Hippocampal formation (tissue), 2 donors: ENCODE measurements around the gene DBN1.
"Not testable (repeated sequence)": the region's sequence is repeated elsewhere in the genome, so short reads cannot be mapped to it uniquely, and the experiment has no call there.

Experiments used
- DNase-seq, 2 donors: peaks; one replicate each; lab custom pipeline; 2025; lab: John Stamatoyannopoulos, UW

Gene DBN1

DNA sequence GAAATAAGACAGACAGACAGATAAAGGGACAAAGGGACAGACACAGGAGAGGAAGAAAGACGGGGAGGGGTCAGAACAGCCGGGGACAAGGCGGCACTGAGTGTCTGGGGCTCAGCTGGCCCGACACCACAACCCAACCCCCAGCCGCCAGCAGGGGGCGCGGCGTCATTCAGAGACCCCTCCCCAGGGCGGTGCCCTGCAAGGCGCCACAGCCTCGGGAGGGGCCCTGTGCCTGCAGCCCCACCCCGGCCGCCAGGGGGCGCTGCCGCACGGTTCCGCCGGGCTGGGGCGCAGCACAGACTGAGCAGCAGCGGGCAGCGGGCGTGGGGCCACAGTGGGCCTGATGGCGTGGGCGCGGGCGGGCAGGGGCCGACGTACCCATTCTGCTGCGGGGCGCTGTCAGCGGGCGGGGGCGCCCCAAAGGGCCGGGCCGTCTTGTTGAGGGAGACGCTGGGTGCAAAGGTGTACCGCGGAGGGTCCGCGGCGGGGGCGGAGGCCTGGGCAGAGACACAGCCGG is 18.1 kb upstream of the DBN1 start:
- DNase-seq: no peak

DNA sequence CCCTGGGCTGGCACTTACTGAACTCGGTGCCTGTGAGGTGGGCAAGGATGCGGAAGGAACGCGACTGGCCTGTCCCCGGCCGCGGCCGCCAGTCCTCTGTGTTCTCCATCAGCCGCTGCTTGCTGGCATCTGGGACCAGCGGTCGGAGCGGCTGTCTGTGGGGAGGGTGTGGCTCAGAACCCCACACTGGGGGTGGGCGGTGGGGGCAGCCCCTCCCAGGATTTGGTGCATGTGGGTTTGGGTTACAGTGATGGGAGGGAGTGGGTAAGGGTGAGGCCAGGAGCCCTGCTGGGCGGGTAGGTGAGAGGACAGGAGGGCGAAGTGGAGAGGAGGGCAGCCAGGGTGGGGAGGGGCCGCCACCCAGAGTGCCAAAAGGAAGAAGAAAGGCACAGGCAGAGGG is 17.6 kb upstream of the DBN1 start:
- DNase-seq: no peak

DNA sequence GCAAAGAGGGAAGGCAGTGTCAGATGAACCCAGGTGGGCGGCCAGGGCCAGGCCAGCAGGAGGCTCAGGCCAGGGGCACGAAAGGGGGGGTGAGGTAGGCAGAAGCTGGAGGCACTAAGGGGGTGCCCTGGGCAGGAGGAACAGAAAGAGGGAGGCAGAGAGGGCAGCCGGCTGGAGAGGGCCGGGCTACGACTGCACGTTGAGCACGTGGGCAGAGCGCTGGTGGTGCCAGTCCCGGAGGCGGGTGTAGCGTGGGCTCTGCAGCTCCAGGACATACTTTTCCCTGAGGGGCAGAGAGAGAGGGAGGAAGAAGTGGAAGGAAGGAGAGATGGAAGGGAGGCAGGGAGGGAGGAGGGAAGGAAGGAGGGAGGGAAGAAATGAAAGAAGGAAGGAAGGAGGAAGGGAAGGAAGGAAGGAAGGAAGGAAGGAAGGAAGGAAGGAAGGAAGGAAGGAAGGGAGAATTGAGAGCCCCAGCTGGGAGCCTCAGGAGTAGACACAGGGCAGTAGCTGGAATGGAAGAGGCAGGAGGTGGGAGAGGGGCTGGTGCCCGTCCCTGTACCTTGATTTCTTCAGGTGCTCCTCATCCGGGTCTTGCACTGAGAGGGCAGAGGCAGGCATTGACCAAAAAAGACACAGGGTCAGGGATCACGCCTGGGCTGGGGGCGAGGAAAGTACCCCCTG is 17.0 kb upstream of the DBN1 start:
- no peak for DNase-seq

DNA sequence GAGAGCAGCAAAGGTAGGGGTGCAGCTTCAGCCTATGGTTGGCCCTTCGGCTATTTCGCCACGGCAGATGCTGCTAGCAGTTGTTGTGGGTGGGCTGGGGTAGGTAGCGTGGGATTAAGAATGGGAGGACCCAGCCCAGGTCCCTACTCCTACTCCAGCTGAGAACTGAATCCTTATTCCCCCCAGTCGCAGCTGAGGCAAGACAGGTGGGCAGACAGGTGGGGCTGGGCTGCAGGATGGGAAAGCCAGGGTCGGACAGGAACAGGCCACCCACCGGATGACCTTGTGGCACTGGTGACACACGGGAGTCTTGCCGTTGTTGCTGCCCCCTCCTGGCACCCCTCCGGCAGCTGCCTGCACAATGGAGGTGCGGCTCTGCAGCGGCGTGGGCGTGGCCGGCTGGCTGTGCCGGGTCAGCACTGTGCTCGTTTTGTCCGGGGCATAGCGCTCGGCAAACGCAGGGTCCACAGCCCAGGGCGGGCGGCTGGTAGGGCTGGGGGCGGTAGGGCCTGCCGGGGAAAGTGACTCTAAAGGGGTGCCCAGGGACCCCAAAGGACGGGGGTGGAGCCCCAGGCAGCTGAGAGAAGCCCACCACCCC is 15.8 kb upstream of the DBN1 start:
- DNase-seq: no peak

DNA sequence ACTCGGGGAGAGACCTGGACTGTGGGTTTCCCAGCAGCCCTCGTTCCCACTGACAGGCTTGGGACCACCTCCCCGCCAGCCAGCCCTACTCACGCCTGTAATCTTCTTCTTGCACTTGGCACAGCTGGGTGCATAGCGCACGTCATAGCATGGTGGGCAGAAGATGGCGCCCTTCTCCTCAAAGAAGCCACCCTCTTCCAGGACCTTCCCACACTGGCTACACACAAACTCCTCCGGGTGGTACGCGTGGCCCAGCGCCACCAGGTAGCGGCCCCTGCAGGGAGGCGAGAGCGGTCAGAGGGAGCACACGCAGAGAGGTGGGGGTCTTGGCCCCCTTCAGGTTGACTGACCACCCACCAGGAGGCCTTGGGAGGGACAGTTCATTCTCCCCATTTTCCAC is 14.5 kb upstream of the DBN1 start:
- no peak for DNase-seq

DNA sequence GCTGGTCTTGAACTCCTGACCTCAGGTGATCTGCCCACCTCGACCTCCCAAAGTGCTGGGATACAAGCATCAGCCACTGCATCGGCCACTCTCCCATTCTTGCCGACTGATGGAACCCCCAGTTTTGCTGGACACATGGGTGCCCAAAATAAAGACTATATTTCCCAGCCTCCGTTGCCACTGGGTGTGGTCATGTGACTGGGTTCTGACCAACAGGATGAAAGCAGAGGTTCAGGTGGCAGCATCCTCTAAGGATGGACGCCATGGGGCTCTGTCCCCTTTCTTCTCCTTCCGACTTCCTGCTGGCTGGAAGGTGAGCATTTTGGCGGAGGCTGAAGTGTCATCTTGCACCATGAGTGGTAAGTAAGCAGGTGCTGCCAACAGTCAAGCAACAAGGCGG is 13.7 kb upstream of the DBN1 start:
- no peak for DNase-seq

DNA sequence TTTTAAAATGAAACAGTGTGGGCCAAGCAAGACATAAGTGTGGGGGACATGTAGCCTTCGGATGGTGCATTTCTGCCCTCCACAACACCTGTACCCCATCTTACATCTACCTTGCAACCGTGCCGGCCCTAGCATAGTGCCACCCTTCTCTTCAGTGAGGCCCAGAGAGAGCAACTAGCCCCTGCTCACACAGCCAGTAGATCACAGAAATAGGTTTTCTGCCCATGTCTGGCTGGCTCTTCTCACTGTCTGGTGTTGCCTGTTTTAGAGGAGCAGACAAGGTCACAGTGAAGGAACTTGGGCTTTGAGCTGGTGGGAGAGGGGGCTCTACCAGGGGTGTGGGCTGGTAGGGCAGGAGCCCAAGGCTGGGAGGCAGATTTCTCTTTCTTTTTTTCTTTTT is 12.8 kb upstream of the DBN1 start:
- DNase-seq: no peak

DNA sequence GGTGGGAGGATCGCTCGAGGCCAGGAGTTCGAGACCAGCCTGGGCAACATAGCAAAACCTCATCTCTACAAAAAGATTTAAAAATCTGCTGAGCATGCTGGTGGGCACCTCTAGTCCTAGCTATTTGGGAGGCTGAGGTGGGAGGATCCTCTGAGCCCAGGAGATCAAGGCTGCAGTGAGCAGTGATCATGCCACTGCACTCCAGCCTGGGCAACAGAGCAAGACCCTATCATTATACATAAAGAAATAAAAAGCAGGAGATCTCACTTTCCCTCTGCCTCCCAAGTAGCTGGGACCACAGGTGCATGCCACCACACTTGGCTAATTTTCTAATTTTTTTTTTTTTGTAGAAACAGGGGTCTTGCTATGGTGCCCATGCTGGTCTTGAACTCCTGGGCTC is 12.3 kb upstream of the DBN1 start:
- DNase-seq: not testable (repeated sequence)

DNA sequence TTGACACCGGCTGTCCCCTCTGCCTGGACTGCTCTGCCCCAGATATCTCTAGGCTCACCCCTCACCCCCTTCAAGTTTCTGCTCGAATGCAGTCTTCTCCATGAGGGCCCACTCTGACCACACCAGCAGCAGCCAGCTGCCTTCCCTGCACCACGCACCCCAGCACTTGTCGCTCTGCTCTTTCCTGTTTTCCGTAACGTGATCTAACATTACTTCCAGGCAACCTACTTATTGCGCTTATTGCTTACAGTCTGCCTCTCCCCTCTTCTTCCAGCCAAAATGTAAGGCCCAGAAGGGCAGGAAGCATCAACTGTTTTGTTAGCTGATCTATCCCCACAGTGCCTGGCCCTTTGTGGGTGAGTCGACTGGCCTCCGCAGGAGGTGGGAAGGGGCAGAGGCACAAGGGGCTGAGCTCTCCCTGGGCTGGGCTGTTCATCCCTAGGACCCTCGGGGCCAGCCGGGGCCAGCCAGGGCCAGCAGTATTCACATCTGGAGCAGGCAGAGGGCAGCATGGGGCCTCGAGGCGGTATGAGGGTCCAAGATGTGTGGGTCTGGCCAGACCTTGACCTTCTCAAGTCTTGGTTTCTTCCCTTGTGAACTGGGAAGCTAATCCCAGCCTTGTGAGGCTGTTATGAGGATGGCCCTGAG is 11.6 kb upstream of the DBN1 start:
- no peak for DNase-seq

DNA sequence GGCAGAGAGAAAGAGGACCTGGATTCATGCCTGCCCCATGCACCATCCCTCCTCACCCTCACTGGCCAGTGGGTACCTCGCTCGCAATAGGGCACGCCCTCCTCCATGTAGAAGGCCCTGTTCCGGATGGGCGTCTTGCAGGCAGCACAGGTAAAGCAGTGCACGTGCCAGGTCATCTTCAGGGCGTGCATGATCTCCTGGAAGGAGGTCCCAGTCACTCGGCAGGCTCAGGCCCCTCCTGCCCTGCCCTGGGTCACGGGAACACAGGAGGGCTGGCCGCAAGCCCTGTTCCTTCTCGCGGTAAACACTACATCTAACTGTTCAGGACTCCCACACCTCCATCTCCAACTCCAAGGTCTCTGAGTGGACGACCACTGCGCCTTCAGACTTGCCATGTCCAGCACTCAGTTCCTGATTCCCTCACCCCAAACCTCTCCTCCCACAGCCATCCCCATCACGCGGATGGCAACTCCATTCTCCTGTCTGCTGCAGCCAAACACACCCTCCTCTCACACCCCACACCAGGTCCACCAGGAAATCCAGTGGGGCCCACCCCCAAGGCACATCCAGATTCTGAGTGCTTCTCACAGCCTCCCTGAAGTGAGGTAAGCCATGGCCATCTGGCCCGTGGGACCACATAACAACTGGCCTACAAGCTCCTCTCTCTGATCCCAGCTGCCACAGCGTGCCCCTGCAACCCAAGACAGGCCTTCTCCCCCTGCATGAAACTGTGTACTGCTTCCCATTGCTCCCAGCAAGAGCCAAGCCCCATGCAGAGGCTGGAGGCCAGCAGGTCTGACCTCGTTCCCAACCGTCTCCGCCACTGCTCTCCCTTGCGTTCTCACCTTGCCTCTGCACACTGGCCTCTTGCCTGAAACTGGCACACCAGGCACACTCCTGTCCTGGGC is 10.8 kb upstream of the DBN1 start:
- no peak for DNase-seq

DNA sequence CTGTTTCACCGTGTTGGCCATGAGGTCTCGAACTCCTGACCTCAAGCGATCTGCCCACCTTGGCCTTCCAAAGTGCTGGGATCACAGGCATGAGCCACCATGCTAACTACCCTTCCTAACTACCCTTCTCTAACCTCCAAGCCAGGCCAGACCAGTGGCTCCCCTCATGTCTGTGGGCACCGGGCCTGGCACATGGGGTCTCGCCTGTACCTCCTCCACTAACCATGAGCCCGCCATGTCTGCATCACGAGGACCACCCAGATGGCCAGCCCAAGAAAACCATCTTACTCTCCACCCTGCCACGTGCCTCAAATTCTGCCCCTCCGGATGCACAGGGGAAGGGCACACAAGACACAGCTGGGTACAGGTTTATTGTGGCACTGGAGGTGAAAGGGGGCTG is 9.6 kb upstream of the DBN1 start:
- no peak for DNase-seq

DNA sequence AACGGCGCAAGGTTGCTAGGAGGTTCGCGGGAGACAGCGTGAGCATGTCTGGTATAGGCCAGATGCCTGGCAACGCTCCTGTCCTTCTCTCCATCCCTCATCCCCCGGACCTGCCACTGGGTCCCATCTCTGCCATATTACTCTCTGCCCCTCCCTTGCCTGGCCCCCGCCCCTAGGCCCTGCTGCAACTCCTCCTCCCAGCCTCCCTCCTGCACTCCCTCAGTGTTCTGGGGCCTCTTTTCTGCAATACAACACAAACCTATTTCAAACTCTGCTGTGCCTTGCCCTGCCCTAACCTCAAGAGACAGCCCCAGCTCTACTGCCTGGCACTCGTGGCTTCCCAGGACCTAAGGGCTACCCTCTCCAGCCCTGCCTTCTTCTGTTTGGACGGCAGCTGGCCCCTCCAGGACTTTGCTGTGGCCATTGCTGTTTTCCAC is 8.9 kb upstream of the DBN1 start:
- DNase-seq: no peak

DNA sequence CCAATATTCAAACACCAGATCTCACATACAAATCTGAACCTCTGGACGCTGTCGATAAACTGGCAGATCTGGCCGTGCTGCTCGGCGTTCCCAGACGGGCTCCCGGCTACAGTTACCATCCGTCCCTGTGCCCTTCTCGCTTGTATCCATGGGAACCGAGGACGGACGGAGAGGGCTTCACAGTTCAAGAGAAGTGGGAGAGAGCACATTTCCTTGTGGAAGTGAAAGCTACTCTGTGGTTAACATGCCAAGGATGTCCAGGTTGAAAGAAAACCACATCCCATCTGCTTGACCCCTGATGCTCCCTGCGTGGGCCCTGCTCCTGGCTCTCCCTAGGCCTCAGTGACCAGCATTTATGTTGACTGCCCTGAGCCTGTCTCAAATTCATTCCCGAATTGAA is 6.3 kb upstream of the DBN1 start:
- DNase-seq: no peak

DNA sequence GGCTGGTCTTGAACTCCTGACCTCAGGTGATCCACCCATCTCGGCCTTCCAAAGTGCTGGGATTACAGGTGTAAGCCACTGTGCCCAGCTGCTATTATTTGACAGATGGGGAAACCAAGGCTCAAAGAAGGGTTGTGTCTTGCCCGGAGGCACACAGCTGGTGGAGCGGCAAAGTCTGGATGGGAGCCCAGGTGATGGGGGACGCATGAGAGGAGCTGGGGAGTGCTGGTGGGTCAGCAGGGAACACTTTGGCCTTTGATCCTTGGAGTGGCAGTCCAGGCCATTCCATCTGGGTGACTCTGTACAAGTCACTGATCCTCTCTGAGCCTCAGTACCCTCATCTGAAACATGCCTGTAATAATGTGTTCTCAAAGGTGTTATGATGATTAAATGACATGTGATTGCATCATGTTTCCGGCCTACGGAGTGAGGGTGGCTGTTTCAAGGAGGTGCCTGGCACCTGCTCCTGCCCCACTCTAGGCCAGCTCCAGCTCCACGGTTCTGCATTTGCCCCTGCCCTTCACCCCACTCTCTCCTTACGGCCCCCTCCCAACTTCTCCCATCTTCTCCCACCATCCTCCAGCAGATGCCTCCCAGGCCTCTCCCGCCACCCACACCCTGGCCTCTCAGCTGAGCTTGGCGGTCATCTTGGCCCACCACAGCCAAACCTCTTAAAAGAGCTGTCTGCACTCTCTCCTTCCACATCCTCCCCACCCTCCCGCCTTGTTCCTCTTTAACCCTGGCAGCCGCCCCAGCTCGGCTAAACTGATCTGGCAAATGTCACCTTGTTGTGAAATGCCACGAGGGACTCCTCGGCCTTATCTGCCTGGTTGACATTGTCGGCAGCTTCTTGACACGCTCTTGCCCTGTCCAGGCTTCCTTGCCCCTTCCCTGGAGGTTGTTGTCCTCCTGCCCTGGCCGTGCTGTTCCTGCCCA is 5.5 kb upstream of the DBN1 start:
- no peak for DNase-seq

DNA sequence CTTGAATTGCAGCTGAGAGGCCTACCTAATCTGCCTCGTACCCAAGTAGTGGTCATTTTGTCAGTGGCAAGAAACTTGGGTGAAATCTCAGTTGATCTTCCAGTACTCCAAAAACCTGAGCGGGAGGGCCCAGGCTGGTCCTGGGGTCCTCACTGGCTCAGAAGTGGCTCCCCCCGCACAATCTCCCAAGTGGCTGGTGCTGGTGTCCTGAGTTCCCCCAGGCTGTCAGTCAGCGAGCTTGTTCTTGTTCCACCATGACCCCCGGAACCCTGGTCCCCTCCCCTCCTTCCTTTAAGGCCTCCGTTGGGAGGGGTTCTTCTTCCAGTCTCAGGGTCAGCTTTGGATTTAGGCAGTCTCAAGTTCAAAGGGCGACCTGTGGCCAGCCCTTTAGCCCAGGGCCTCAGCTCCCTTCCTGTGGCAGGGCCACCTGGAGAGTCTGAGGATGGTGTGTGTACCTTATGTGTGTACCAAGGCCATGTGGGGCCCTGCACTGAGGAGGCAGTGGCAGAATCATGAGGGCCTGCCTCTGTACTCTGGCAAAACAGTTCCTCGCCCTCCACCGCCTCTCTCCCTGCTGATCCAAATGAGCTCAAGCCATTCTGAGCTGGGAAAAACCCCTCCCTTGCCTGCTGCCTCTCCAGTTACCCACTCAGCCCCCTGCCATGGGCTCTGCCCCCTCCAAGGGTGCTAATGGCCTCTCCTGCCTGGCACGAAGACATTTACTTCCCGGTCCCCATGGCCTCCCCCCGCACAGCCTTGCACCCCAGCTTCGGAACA is 4.5 kb upstream of the DBN1 start:
- DNase-seq: no peak

DNA sequence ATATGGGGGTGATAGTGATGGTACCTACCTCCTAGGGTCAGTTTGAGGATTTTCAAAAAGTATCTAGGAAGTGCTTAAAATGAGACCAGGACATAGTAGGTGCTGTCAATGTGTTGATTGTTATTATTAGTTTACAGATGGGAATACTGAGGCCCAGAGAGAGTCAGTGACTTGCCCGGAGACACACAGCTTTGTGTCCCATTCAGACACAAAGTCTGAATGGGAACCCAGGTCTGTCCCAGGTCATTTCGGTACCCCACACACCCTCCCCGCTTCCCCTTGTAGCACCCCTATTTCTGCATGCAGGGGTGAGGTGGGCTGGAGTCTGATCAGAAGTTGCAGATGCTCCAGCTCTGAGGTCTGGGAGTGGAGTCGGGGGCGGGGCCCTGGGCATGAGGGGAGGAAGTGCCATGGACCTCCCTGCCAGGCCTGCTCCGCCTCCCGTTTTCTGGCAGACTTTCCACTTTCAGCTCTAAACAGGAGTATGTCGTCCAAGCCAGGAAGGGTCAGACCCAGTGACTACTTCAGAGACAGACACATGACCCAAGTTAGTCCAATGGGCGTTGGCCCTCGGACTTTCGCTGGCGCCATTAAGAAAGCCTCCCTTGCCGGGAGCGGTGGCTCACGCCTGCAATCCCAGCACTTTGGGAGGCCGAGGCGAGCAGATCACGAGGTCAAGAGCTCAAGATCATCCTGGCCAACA is 3.2 kb upstream of the DBN1 start:
- no peak for DNase-seq

DNA sequence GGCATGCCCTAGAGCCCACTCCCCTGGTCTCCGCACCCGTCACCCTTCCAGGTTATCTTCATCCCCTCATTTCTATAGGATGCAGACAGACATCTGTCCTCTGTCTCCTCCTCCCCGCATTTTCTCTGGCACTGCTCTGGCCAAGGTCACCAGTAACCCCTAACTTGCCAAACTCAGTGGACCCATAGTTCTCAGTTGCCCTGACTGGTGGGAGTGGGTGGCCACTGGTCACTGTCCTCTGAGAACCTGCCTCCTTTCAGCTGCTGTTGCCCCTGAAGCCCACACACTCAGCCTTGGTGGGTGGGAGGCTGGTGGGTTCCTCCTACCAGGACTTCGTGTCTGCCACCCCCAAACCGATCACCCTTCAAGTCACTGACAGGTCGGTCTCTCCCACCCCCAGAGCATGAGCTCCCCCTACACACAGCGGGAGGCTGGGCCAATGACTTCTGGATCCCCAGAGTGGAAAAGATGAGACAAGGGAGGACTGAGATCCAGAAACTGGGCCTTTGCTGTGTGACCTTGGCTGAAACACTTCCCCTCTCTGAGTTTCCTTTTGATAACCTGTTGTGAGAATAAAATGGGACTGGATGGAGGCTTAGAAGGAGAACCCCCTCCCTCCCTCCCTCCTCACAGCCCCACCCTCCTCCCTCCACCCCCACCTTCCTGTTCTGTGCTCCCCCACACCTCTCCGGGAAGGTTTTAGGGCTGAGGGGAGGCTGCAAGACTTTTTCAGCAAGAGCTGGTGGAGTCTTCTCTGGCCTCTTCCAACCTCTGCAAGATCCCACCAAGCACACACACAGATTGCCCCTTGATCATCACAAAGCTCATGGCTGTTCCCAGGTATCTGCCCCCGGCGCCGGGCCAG is 2.4 kb upstream of the DBN1 start:
- no peak for DNase-seq

DNA sequence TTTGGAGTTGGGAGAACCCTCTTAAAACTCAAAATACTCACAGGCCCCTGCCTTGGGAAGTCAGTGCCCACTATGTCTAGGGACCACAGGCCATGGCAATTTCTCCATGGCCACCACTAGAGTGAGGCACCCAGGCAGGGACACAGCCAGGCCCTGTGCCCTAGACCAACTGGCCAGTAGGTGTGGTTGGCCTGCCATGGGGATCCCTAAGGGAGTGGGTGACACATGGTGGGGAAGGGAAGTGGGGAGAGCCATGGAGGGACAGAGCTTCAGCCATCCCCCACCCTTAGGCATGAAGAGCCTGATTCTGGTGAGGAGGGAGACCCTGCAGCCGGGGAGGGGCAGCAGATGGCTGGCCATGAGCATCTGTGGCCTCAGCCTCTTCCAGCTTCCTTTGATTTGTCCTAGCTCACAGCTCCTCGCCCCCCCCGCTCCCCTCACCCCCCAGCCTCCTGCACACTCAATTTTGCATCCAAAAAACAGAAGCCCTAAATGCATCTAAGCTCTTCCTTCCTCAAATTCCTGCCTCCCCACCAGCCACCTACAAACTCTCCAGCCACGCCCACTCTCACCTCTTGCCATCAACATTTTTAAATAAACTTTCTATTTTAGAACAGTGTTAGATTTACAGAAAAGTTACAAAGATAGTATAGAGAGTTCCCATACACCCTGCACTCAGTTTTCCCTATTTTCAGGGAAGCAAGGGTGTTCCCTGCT is 1.6 kb upstream of the DBN1 start:
- no peak for DNase-seq
